NCI-H146 (cell line): Measurements from ENCODE around the gene ZMYM2.
"Not testable (repeated sequence)": the region's sequence is repeated elsewhere in the genome, so short reads cannot be mapped to it uniquely, and the experiment has no call there.

ENCODE experiments used
- DNase-seq: peaks from one replicate; lab custom pipeline; 2025; lab: John Stamatoyannopoulos, UW

ZMYM2 gene

GRCh38 chr13:19982447-19983043 lies 24.0 kb downstream of the ZMYM2 start:
- DNase-seq: no peak

DNA sequence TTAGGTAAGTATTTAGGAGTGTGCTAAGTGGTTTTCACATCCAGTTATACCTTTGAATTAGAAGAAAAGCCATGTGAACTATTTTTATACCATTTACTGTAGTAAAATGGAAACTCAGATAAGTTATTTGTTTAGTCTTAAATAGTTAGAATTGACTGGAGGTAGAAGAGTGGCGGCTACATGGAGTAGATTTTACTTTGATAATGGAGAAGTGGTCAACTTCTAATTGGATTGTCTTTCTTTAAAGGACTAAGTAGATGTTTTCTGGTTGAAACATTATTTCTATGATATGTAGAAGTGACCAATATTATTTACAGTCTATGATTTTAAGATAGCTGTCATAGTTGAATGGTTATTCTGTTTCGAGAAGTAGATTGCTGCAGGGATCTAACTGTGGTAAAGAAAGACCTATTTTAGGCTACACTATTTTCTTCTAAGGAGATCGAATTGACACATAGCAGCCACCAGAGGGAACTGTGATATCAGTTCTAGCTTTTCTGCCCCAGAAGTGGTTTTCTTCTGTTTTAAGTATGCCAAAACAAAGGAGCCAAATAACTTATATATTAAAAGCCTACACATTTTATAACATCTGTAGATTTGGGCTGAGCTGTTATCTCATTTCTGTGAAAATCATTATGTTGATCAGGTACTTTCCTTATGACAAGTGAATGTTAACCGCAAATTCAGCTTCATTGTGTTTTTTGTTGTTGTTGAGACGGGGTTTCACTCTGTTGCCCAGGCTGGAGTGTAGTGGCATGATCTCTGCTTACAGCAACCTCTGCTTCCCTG lies 26.1 kb downstream of the ZMYM2 start:
- no peak for DNase-seq

GRCh38 chr13:19985219-19985556 lies 26.7 kb downstream of the ZMYM2 start:
- no peak for DNase-seq

DNA sequence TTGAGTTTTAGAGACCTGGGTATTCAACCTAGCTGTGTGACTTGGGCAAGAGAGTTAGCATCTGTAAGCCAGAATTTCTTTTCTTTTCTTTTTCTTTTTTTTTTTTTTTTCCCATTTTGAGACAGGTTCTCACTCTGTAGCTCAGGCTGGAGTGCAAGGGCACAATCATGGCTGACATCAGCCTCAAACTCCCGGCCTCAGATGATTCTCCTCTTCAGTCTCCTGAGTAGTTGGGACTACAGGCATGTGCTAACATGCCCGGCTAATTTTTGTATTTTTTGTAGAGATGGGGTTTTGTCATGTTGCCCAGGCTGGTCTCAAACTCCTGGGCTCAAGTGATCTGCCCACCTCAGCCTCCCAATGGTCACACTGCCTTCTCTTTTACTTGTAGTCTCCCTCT lies 33.0 kb downstream of the ZMYM2 start:
- no peak for DNase-seq

GRCh38 chr13:19993024-19993423 lies 34.5 kb downstream of the ZMYM2 start:
- no peak for DNase-seq

DNA sequence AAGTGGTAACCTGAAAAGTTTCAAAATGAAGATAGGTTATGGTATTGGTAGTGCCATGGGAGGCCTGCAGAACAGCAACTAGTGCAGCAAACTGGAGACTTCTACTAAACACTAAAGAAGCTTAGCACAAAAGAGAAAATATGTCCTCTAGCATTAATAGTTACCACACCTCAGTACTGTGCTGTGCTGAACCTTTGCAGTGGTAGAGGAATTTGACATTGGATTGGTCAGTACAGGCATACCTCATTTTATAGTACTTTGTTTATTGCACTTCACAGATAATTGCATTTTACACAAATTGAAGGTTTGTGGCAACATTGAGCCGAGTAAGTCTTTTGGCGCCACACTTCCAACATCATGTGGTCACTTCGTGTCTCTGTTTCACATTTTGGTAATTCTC lies 40.4 kb downstream of the ZMYM2 start:
- DNase-seq: no peak

- DNase-seq: no peak
Measured at GRCh38 chr13:20000062-20000552, 41.6 kb downstream of the ZMYM2 start.

DNA sequence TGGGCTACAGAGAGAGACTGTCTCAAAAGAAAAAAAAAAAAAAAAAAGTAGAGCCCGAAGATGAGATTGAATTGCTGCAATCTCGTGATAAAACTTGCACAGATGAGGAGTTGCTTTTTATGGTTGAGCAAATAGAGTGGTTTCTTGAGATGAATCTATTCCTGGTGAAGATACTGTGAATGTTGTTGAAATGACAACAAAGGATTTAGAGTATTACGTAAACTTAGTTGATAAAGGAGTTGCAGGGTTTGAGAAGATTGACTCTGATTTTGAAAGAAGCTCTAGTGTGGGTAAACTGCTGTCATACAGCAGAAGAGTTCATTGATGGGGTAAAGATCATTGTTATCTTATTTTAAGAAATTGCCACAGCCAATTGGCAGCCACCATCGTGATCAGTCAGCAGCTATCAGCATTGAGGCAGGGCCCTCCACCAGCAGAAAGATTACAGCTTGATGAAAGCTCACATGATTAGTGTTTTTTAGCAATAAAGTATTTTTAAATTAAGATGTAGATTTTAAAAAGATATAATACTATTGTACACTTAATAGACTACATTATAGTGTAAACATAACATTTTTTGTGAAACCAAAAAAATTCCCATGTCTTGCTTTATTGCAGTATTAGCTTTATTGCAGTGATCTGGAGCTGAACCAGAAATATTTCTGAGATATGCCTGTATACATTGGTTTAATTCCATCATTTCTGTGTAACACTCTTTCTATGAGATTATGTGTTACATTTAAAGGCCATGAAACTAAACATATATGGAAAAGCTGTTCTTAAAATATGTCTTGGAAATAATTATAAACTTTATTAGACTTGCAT lies 43.1 kb downstream of the ZMYM2 start:
- no peak for DNase-seq

DNA sequence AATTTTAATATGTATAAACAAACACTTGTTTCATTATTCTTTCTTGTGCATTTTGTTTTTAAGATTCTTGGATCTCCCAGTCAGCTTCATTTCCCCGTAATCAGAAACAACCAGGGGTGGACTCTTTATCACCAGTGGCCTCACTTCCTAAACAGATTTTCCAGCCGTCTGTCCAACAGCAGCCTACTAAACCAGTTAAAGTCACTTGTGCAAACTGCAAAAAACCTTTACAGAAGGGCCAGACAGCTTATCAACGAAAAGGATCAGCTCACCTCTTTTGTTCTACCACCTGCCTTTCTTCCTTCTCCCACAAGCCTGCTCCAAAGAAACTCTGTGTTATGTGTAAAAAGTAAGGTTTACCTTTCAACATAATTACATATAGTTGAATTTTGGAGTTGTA lies 44.3 kb downstream of the ZMYM2 start:
- peak; percentile 12 for DNase-seq

GRCh38 chr13:20006206-20006605 lies 47.7 kb downstream of the ZMYM2 start:
- no peak for DNase-seq

DNA sequence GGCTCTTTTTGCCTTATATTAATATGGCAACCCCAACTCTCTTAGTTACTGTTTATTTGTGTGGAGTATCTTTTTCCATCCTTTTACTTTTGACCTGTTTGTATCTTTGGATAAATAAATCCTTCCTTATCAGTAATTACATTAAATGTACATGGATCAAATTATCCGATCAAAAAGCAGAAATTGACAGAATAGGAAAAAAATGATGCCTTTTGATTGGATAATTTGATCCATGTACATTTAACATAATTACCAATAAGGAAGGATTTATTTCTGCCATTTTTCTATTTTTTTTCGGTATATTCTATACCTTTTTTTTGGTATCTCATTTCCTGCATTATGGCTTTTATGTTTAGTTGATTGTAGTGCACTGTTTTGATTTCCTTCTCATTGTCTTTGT lies 57.2 kb downstream of the ZMYM2 start:
- DNase-seq: no peak

GRCh38 chr13:20016649-20017364 lies 58.3 kb downstream of the ZMYM2 start:
- no peak for DNase-seq

GRCh38 chr13:20017365-20017711 lies 58.8 kb downstream of the ZMYM2 start:
- no peak for DNase-seq

DNA sequence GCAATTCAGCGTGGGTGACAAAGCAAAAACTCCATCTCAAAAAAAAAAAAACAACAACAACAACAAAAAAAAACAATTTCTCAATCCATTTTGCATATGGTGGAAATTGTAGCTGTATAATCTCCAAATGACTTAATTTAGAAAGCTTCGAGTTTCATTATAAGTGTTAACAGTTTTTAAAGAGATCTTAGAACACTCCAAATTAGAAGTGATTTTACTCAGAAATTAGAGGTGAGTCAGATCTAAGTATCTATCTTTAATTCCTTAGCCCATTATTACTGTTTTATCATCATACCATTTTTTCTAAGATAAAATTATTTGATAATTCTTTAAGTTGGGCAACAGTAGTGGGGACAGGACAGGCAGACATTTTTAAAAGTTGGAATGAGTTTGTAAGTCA lies 60.5 kb downstream of the ZMYM2 start:
- no peak for DNase-seq

DNA sequence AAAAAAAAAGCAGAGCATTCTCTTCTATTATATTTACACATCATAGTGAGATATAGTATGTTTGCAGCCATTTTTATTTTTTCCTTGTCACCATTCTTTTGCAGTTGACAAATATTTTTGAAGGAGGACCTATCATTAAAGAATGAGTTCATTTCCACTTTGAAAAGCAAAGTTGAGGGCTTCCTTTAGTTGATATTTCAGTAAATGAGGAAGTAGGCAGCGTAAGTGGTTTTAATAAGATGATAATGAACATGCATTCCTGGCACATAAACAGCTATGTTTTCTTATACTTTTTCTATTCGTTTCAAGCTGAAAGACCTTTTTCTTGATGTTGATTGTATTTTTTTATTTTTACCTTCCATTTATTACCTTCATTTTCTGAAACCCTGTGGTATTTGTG lies 66.2 kb downstream of the ZMYM2 start:
- no peak for DNase-seq

DNA sequence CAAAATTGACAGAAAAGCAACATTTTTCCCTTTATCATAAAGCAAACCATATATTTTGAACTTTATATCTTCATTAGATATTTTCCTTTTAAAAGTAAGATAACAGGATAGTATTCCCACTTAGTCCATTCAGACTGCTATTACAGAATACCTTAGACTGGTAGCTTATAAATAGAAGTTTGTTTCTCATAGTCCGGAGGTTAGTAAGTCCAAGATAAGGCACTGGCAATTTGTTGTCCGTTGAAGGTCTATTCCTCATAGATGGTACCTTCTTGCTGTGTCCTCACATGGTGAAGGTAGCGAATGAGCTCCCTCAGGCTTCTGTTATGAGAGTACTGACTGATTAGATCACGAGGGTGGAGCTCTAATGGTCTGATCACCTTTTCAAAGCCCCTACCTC lies 70.4 kb downstream of the ZMYM2 start:
- DNase-seq: no peak

DNA sequence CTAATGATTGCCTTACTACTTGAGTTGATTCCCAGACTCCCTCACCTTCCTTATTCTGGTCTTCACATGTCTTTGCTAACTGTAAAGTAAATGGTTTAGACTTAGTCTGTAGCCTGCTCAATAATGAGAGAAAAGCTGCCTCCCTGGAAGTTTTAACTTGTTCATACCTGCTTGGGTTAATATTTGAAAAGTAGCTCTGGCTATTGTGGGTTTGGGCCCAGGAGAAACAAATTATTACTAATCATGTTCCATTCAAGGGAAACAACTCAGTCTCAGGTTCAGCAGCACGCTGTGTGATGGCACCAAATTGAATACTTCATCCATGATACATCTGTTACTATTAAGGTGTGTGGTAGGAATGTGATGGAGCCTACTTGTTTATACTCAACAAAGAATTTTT lies 75.0 kb downstream of the ZMYM2 start:
- DNase-seq: no peak

DNA sequence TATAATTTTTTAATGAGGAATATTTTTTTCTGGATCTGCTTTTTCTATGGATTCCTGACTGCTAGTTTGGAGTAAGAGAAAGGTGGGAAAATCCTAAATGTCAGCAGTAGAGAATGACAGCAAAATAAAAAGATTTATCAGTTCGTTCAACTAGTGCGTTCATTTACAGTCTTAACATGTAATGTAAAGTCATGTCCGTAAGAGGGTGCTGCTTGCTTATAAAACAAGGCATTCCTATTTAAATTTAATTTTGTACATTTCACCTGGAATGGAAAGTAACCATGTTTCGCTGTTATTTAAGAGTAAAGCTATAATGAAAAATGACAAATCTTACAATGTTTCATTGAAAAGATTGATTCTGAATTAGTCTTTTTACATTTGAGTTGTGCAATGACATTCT lies 76.6 kb downstream of the ZMYM2 start:
- DNase-seq: no peak

DNA sequence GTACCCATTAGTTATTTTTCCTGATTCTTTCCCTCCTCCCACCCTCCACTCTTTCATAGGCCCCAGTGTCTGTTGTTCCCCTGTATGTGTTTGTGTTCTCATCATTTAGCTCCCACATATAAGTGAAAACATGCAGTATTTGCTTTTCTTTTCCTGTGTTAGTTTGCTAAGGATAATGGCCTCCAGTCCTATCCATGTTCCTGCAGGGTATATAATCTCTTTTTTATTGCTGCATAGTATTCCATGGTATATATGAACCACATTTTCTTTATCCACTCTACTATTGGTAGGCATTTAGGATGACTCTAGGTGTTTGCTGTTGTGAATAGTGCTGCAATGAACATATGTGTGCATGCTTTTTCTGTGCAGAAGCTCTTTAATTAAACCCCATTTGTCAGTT lies 79.4 kb downstream of the ZMYM2 start:
- no peak for DNase-seq

GRCh38 chr13:20042603-20043002 lies 84.1 kb downstream of the ZMYM2 start:
- DNase-seq: not testable (repeated sequence)

GRCh38 chr13:20043207-20043925 lies 84.8 kb downstream of the ZMYM2 start:
- DNase-seq: no peak

- DNase-seq: no peak
Measured at GRCh38 chr13:20044086-20044485, 85.6 kb downstream of the ZMYM2 start.
